H1 (cell line): Measurements from ENCODE around the gene PRX. TPM values are rescaled to one million over a fixed set of nuclear protein-coding genes. Genes with fewer than 3 reads are reported as not detected.

ENCODE experiments used
- FOSL1 ChIP-seq: IDR thresholded peaks from 2 replicates; pipeline ENCODE4 v1.6.1; 2011; ENCODE audit warnings: mild to moderate bottlenecking, low read depth, low read length, moderate library complexity; ENCODE audit not compliant: insufficient read depth
- GTF2F1 ChIP-seq: IDR thresholded peaks from 2 replicates; pipeline ENCODE4 v1.6.1; 2012; ENCODE audit warnings: low read depth, low read length, improper control_type of control experiment, borderline replicate concordance
- HDAC6 ChIP-seq: IDR thresholded peaks from one replicate; pipeline ENCODE4 v1.7.1; 2012; ENCODE audit warnings: low read depth, mild to moderate bottlenecking, inconsistent platforms, low read length, moderate library complexity
- JUN ChIP-seq: IDR thresholded peaks from 2 replicates; pipeline ENCODE4 v1.6.1; 2011; ENCODE audit warnings: low read depth, mild to moderate bottlenecking, improper control_type of control experiment, low read length
- POLR2A ChIP-seq, 2 experiments: IDR thresholded peaks; 1 replicate in 1 of 2; 2 replicates in 1 of 2; pipeline ENCODE4 v1.6.1; 2011; ENCODE audit warnings: low read depth in 2 of 2, low read length in 2 of 2, mild to moderate bottlenecking in 2 of 2; ENCODE audit errors: control extremely low read depth in 1 of 2
- RNF2 ChIP-seq: fragments of 200-900, 300-1000 bp; sonication (generic); IDR thresholded peaks from 2 replicates; pipeline ENCODE4 v1.7.1; 2016; ENCODE audit warnings: borderline replicate concordance, low read depth, mild to moderate bottlenecking, antibody characterized with exemption, low read length; ENCODE audit not compliant: poor library complexity, severe bottlenecking; ENCODE audit errors: missing control alignments
- SP1 ChIP-seq: IDR thresholded peaks from 2 replicates; pipeline ENCODE4 v1.6.1; 2011; ENCODE audit warnings: low read depth, low read length
- TAF1 ChIP-seq: IDR thresholded peaks from 2 replicates; pipeline ENCODE4 v1.6.1; 2011; ENCODE audit warnings: mild to moderate bottlenecking, low read depth, low read length
- TEAD4 ChIP-seq: IDR thresholded peaks from 2 replicates; pipeline ENCODE4 v1.6.1; 2012; ENCODE audit warnings: low read depth, low read length, inconsistent platforms, mixed read lengths
- polyA plus RNA-seq, 7 experiments: library from polyadenylated mRNA; depleted of rRNA in 3 of 7; stranded (reverse) in 5 of 7; unstranded in 2 of 7; fragments of >200 nt in 5 of 7; fragments of 200-250 nt in 2 of 7; gene quantifications; 1 replicate in 5 of 7; 2 replicates in 1 of 7; 4 replicates in 1 of 7; pipeline versions ENCODE4 v1.2.1 to v1.2.3, GENCODE V29; 2011 to 2013; ENCODE audit warnings: missing spikeins in 2 of 7, mixed read lengths in 2 of 7
- total RNA-seq: library from RNA; stranded (reverse); fragmentation: NEBNext Ultra II Directional; extraction: Animal tissue kit (Norgen Biotek cat#: 25700); gene quantifications from 2 replicates; pipeline ENCODE4 v1.2.1, GENCODE V29; 2021
- TF ChIP-seq, protein P1 (sequence below): fragments of 300-600 bp; sonication (generic); IDR thresholded peaks from 2 replicates; pipeline ENCODE4 v1.7.1; 2012; ENCODE audit warnings: low read length, moderate library complexity, mild to moderate bottlenecking, inconsistent platforms; ENCODE audit not compliant: insufficient replicate concordance

Gene PRX
- total and polyA plus RNA-seq, 2 of the 8 experiments (the other 6 are each of a cell fraction or from before 2014, with no cell fraction given), result 2.8 to 5.8 TPM

GRCh38 chr19:40366697-40367561, 46.2 kb downstream of the PRX start (continued):
- TF ChIP-seq, protein P1, sequence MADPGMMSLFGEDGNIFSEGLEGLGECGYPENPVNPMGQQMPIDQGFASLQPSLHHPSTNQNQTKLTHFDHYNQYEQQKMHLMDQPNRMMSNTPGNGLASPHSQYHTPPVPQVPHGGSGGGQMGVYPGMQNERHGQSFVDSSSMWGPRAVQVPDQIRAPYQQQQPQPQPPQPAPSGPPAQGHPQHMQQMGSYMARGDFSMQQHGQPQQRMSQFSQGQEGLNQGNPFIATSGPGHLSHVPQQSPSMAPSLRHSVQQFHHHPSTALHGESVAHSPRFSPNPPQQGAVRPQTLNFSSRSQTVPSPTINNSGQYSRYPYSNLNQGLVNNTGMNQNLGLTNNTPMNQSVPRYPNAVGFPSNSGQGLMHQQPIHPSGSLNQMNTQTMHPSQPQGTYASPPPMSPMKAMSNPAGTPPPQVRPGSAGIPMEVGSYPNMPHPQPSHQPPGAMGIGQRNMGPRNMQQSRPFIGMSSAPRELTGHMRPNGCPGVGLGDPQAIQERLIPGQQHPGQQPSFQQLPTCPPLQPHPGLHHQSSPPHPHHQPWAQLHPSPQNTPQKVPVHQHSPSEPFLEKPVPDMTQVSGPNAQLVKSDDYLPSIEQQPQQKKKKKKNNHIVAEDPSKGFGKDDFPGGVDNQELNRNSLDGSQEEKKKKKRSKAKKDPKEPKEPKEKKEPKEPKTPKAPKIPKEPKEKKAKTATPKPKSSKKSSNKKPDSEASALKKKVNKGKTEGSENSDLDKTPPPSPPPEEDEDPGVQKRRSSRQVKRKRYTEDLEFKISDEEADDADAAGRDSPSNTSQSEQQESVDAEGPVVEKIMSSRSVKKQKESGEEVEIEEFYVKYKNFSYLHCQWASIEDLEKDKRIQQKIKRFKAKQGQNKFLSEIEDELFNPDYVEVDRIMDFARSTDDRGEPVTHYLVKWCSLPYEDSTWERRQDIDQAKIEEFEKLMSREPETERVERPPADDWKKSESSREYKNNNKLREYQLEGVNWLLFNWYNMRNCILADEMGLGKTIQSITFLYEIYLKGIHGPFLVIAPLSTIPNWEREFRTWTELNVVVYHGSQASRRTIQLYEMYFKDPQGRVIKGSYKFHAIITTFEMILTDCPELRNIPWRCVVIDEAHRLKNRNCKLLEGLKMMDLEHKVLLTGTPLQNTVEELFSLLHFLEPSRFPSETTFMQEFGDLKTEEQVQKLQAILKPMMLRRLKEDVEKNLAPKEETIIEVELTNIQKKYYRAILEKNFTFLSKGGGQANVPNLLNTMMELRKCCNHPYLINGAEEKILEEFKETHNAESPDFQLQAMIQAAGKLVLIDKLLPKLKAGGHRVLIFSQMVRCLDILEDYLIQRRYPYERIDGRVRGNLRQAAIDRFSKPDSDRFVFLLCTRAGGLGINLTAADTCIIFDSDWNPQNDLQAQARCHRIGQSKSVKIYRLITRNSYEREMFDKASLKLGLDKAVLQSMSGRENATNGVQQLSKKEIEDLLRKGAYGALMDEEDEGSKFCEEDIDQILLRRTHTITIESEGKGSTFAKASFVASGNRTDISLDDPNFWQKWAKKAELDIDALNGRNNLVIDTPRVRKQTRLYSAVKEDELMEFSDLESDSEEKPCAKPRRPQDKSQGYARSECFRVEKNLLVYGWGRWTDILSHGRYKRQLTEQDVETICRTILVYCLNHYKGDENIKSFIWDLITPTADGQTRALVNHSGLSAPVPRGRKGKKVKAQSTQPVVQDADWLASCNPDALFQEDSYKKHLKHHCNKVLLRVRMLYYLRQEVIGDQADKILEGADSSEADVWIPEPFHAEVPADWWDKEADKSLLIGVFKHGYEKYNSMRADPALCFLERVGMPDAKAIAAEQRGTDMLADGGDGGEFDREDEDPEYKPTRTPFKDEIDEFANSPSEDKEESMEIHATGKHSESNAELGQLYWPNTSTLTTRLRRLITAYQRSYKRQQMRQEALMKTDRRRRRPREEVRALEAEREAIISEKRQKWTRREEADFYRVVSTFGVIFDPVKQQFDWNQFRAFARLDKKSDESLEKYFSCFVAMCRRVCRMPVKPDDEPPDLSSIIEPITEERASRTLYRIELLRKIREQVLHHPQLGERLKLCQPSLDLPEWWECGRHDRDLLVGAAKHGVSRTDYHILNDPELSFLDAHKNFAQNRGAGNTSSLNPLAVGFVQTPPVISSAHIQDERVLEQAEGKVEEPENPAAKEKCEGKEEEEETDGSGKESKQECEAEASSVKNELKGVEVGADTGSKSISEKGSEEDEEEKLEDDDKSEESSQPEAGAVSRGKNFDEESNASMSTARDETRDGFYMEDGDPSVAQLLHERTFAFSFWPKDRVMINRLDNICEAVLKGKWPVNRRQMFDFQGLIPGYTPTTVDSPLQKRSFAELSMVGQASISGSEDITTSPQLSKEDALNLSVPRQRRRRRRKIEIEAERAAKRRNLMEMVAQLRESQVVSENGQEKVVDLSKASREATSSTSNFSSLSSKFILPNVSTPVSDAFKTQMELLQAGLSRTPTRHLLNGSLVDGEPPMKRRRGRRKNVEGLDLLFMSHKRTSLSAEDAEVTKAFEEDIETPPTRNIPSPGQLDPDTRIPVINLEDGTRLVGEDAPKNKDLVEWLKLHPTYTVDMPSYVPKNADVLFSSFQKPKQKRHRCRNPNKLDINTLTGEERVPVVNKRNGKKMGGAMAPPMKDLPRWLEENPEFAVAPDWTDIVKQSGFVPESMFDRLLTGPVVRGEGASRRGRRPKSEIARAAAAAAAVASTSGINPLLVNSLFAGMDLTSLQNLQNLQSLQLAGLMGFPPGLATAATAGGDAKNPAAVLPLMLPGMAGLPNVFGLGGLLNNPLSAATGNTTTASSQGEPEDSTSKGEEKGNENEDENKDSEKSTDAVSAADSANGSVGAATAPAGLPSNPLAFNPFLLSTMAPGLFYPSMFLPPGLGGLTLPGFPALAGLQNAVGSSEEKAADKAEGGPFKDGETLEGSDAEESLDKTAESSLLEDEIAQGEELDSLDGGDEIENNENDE, result no peak
- TF ChIP-seq POLR2A (IDR thresholded peaks at IDR 0.05; ENCODE audit: control extremely low read depth in 1 of 2, low read depth in 2 of 2, low read length in 2 of 2) (0 out of 3 replicates have a peak, but pooled peaks of 1 of the 2 experiments have one; percentile 33), RNF2 (no peak), FOSL1 (no peak), GTF2F1 (no peak), HDAC6 (no peak), TEAD4 (no peak), JUN (no peak), SP1 (peak; percentile 10; the same call in 1 of the 2 replicates), TAF1 (no peak)
